SK-N-SH treated with all-trans-retinoic acid at 6 μM for 48 hours (cell line): ENCODE data around the gene FAM124A.

Experiments
- OSR1 ChIP-seq: fragments of 250-450 bp; sonication (Bioruptor Pico); IDR thresholded peaks from 2 replicates; pipeline ENCODE4 v1.8.0; 2022; ENCODE audit warnings: moderate library complexity, mild to moderate bottlenecking, inconsistent platforms
- SNAI2 ChIP-seq: fragments of 250-450 bp; sonication (Bioruptor Pico); IDR thresholded peaks from 2 replicates; pipeline ENCODE4 v1.5.0; 2020; ENCODE audit warnings: mild to moderate bottlenecking, moderate library complexity
- ZFP30 ChIP-seq: fragments of 450-650 bp; formaldehyde crosslinking; IDR thresholded peaks from 2 replicates; pipeline ENCODE4 v1.5.0; 2022; ENCODE audit warnings: mild to moderate bottlenecking, moderate library complexity
- ZNF8 ChIP-seq: fragments of 450-650 bp; formaldehyde crosslinking; IDR thresholded peaks from 2 replicates; pipeline ENCODE4 v1.5.0; 2020; ENCODE audit warnings: mild to moderate bottlenecking, moderate library complexity
- TF ChIP-seq, protein P1 (sequence below): fragments of 250-450 bp; sonication (Bioruptor Pico); IDR thresholded peaks from 2 replicates; pipeline ENCODE4 v1.5.1; 2020; ENCODE audit warnings: low read depth, mild to moderate bottlenecking, moderate library complexity
- TF ChIP-seq, protein P2 (sequence below): fragments of 250-450 bp; sonication (Bioruptor Pico); IDR thresholded peaks from 2 replicates; pipeline ENCODE4 v1.8.0; 2020; ENCODE audit warnings: mild to moderate bottlenecking, moderate library complexity, borderline replicate concordance

DNA sequence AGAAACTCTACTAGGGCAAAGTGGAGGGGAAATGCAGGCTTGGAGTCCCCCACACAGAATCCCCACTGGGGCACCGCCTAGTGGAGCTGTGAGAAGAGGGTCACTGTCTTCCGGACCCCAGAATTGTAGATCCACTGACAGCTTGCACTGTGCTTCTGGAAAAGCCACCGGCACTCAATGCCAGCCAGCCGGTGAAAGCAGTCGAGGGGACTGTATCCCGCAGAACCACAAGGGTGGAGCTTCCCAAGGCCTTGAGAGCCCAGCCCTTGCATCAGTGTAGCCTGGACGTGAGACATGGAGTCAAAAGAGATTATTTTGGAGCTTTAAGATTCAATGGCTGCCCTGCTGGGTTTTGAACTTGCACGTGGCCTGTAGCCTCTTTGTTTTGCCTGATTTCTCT lies 47.2 kb upstream of the FAM124A start:
- TF ChIP-seq, protein P1, sequence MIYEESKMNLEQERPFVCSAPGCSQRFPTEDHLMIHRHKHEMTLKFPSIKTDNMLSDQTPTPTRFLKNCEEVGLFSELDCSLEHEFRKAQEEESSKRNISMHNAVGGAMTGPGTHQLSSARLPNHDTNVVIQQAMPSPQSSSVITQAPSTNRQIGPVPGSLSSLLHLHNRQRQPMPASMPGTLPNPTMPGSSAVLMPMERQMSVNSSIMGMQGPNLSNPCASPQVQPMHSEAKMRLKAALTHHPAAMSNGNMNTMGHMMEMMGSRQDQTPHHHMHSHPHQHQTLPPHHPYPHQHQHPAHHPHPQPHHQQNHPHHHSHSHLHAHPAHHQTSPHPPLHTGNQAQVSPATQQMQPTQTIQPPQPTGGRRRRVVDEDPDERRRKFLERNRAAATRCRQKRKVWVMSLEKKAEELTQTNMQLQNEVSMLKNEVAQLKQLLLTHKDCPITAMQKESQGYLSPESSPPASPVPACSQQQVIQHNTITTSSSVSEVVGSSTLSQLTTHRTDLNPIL (CRISPR knock-in tag), result no peak
- TF ChIP-seq SNAI2 (CRISPR knock-in tag), result no peak
- TF ChIP-seq, protein P2, sequence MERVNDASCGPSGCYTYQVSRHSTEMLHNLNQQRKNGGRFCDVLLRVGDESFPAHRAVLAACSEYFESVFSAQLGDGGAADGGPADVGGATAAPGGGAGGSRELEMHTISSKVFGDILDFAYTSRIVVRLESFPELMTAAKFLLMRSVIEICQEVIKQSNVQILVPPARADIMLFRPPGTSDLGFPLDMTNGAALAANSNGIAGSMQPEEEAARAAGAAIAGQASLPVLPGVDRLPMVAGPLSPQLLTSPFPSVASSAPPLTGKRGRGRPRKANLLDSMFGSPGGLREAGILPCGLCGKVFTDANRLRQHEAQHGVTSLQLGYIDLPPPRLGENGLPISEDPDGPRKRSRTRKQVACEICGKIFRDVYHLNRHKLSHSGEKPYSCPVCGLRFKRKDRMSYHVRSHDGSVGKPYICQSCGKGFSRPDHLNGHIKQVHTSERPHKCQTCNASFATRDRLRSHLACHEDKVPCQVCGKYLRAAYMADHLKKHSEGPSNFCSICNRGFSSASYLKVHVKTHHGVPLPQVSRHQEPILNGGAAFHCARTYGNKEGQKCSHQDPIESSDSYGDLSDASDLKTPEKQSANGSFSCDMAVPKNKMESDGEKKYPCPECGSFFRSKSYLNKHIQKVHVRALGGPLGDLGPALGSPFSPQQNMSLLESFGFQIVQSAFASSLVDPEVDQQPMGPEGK (CRISPR knock-in tag), result no peak
- no peak for TF ChIP-seq ZFP30
- no peak for TF ChIP-seq ZNF8 (CRISPR knock-in tag)
- no peak for TF ChIP-seq OSR1 (CRISPR knock-in tag)
